Measurements from ENCODE around the gene E2F4.

Gene E2F4, protein sequence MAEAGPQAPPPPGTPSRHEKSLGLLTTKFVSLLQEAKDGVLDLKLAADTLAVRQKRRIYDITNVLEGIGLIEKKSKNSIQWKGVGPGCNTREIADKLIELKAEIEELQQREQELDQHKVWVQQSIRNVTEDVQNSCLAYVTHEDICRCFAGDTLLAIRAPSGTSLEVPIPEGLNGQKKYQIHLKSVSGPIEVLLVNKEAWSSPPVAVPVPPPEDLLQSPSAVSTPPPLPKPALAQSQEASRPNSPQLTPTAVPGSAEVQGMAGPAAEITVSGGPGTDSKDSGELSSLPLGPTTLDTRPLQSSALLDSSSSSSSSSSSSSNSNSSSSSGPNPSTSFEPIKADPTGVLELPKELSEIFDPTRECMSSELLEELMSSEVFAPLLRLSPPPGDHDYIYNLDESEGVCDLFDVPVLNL

DNA sequence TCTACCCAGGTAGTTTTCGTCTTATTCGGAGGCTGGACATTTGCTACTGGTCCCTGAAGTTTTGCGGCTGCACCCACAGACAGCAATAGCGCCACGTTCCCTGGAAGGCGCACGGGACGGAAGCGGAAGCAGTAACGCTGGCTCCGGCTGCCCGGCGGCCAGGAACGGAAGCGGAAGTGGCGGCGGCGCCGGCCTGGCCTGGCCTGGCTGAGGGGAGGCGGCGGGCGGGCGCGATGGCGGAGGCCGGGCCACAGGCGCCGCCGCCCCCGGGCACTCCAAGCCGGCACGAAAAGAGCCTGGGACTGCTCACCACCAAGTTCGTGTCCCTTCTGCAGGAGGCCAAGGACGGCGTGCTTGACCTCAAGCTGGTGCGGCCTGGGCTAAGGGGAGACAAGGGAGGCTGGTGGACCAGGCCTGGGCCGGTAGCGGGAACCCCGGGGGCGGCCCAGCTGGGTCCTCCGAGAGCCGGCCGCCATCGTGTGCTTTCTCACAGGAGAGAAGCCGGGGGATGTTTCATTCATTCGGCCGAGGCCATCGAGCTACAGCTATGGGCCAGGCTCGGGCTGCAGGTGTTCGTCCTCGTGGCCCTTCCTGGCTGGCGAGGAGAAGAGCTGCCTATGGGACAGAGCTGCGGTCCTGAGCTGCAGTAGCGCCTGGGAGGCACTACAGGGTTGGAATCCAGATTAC, at the start of gene E2F4:
TSS of gene E2F4 (plus strand) at position 161 of the 687 bp plus-strand sequence. CDS start at position 234, 73 bp downstream.
- DNase-seq: peak; percentile 72

GRCh38 chr16:67142342-67142741, 49.6 kb upstream of the E2F4 start:
- DNase-seq: no peak

GRCh38 chr16:67144943-67145342, 47.0 kb upstream of the E2F4 start:
- no peak for DNase-seq

DNA sequence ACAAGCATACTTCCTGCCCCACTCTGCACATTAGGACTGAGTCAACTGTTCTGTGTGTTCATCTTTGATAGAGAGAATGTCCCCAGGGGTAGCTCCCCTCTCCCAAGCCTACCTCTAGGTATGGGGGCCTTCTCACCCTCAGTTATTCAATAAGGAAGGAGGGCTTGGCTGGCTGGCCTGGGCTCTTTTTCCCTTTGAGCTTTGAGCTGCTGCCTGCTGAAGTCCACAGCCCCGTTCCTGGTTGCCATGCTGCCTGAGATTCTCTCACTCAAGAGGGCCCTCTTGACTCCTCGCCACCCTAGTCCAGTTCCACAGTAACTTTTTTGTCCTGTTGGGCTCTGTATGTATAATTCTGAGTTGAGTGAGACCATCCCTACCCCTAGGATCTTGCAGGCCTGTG, 46.2 kb upstream of the E2F4 start:
- no peak for DNase-seq

- no peak for DNase-seq
These were observed 45.2 kb upstream of the E2F4 start for GRCh38 chr16:67146523-67147357.

GRCh38 chr16:67147437-67148140, 44.4 kb upstream of the E2F4 start:
- DNase-seq: no peak

DNA sequence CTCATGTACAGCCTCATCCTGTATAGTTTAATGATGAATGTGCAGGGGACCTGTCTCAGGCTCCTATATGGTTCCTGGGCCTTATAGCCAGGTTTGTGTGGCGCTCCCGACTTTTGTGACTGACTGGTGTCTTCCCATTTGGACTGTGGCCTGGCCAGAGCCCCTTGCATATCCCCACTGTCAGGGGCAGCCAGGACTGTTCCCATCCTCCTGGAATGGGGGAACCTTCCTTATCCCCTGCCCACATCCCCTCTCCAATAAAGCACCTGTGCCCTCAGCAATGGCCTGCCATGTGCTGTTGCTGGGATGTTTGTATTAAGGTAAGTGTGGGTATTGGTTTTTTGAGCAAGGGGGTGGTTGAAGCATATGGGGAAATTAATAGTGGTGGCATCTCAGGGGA, 43.7 kb upstream of the E2F4 start:
- DNase-seq: no peak

DNA sequence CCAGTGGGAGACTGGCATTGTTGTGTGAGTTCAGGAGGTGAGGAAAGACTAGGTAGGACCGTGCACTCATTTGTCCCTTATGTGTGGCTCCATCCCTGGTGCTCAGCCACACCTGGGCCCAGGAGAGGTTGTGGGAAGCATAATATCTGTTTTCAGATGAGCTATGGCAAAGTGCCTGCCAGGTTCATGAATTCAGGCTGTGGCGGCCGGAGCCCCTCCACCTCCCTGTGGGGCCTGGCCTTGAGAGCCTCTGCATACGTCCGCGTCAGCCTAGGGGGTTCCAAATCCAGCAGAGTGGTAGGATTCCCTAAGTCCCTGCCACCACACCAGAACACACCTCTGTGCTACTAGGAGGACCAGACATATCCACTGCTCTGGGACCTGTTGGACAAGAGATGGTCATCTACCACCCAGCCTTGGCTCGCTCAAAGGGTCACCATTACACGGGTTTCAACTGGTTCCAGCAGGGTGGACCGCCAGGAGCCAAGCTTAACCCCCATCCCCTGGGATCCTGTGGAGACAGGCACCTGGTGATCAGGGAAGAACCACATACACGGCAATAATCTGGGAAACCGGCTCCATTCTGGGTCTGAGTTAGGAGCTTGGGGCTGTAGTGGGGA, 43.2 kb upstream of the E2F4 start:
- DNase-seq: no peak

- DNase-seq: no peak
These were observed 42.5 kb upstream of the E2F4 start for GRCh38 chr16:67149276-67150046.

DNA sequence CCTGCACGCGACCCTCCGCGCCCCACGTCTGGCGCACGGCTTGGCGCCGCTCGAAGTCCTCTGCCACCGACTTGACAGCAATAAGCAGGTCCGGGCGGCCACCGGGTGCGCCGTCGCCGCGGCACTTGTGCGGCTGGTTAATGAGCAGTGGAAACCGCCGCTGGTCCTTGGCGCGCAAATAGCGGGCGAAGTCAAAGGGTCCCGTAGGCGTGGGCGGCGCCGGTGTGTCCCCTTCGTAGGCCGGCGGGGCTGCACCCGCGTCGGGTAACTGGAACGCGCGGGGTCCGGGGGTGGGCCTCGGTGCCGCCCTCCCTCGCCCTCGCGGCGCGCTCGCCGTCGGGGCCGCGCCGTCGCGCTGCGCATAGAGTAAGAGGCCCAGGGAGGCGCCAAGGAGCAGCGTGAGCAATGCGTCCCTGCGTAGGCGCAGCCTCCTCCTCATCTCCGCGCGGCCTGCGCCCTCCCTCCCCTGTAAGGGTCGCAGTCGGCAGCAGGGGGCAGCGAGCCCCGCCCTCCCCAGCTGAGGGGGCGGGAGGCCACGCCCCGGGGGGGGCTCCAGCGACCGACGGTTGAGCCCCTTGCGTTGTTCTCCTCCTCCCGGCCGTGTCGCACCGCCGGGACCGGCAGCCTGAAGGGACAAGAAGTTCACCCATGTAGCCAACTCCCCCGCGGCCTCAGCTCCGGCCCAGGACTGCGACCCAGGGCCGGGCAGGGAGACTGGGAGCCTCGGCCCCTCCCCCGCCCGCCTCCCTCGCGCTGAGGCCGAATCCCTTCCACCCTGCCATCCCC, 41.7 kb upstream of the E2F4 start:
- DNase-seq: no peak

- no peak for DNase-seq
These were observed 41.0 kb upstream of the E2F4 start, which contains the start of gene B3GNT9 for GRCh38 chr16:67150833-67151396. Gene B3GNT9 (minus strand): TSS chr16:67150998. CDS start chr16:67150485, 513 bp downstream.

GRCh38 chr16:67151431-67152097, 40.4 kb upstream of the E2F4 start:
- DNase-seq: no peak

DNA sequence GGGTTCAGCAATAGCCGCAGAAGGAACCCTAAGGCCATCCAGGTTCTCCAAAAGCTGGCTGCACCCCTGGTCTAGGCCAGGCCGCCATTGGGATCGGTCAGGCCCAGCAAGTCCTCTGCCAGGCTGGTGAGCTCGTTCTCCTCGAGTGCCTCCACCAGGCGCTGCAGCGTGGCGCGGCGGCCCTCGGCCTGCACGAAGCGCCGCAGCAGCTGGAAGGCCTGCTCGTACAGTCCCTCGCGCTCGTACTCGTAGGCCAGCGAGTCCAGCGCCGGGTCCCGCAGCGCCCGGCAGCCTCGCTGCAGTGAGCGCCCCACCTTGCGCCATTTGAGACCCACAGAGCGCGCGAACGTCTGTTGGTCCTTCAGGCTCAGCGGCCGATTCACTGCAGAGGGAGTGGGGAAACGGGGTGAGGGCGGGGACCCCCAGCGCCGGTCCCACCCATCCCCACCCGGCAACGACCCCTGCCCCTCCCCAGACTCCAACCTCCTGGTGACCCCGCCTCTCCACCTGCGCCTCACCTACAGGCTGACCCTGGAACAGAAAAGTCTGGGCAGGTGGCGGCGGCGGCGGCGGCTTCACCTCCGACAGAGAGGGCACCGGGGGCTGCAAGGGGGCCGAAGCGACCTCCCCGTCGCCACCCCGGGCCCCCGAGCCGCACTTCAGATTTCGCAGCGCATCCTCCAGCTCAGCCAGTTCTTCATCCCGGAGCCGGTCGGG, 37.2 kb upstream of the E2F4 start:
- DNase-seq: no peak

- no peak for DNase-seq
These were observed 36.4 kb upstream of the E2F4 start for GRCh38 chr16:67155295-67156142.

DNA sequence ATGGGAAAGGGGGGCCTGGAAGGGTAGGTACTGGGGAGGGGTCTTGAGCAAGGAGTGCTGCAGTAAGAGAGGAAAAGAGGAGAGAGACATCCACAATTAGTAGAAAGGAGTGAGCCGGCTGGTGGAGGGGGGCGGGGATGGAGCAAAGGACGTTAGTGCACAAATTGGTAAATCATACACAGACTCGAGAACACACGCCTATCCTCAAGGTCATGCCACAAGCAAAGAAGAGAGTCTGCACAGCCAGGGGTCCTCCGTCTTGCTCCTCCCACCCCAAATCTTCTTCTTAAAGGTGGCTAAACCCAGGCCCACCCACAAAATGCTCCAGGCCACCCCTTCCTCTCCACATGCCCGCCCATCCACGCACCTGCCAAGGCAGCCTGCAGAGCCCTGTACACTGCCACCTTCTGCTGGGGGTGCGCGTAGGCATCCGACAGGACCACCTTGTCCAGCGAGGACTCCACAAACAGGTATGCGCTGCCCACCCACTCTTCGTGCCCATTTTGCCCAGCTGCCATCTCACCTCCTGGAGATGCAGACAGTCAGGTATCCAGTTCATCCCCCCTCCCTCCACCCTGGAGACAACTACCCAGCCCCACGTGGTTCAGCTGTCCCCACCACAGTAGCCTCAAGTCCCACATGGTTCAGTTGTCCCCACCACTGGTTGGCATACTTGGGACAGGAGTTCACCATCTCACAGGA, 35.7 kb upstream of the E2F4 start:
- DNase-seq: no peak

DNA sequence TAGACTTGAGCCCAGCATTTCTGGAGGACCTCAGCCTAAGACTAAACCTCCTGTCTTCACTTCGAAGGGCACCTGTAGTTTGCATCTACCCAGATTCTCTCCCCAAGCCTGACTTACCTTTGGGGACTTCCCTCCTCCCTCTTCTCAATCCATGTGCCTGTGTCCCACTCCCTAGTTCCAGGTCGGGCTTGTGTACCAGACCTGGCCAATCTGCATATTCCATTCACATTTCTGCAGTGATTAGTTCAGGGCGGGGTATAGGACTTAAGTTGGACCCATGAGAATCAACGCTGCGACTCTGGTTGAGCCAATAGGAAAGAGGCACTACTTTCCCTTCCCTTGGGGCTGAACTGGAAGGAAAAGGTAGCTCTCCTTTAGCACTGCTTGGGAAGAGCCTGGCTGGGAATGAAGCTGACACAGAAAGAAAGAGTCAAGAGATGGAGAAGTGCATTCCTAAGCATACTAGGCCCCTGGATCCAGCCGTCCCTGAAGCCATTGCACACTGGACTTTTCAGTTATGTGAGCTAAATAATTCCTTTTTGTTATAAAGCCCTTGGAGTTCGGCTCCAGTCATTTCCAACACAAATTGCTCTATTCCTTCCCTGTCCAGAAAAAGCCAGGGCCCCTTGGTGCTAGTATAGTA, 34.7 kb upstream of the E2F4 start:
- DNase-seq: no peak
